Mesothelial cell of epicardium (in vitro differentiated cells): ENCODE data around the gene FUT3. TPM values are rescaled to one million over a fixed set of nuclear protein-coding genes. Genes with fewer than 3 reads are reported as not detected.

ENCODE experiments used
- DNase-seq, 2 experiments: peaks; one replicate each; pipeline ENCODE4 v3.0.0; 2021; ENCODE audit warnings: low spot score in 2 of 2; ENCODE audit not compliant: unreplicated experiment in 2 of 2
- H3K27ac Mint-ChIP-seq: 2 replicates; pipeline ENCODE4 v1.8.0; 2021; ENCODE audit warnings: mixed read lengths
- H3K27me3 Mint-ChIP-seq: 2 replicates; pipeline ENCODE4 v1.8.0; 2021; ENCODE audit warnings: low read depth, mixed read lengths
- H3K36me3 Mint-ChIP-seq: 2 replicates; pipeline ENCODE4 v1.8.0; 2021; ENCODE audit warnings: mixed read lengths
- H3K4me1 Mint-ChIP-seq: 2 replicates; pipeline ENCODE4 v1.8.0; 2021; ENCODE audit warnings: mixed read lengths
- H3K4me3 Mint-ChIP-seq: 2 replicates; pipeline ENCODE4 v1.8.0; 2021; ENCODE audit warnings: mild to moderate bottlenecking, moderate library complexity, mixed read lengths
- H3K9me3 Mint-ChIP-seq: 2 replicates; pipeline ENCODE4 v1.8.0; 2021; ENCODE audit warnings: mixed read lengths
- total RNA-seq: library from RNA; stranded (reverse); gene quantifications from 3 replicates; pipeline ENCODE4 v1.2.1, GENCODE V29; 2021
- TF ChIP-seq, protein P1 (sequence below): fragments of 200-600 bp; sonication (generic); IDR thresholded peaks from one replicate; pipeline ENCODE4 v1.5.0; 2021; ENCODE audit warnings: antibody characterized with exemption; ENCODE audit not compliant: unreplicated experiment

The FUT3 gene
- total RNA-seq, 1 donor from 2014 or later, result 0.49 TPM

DNA sequence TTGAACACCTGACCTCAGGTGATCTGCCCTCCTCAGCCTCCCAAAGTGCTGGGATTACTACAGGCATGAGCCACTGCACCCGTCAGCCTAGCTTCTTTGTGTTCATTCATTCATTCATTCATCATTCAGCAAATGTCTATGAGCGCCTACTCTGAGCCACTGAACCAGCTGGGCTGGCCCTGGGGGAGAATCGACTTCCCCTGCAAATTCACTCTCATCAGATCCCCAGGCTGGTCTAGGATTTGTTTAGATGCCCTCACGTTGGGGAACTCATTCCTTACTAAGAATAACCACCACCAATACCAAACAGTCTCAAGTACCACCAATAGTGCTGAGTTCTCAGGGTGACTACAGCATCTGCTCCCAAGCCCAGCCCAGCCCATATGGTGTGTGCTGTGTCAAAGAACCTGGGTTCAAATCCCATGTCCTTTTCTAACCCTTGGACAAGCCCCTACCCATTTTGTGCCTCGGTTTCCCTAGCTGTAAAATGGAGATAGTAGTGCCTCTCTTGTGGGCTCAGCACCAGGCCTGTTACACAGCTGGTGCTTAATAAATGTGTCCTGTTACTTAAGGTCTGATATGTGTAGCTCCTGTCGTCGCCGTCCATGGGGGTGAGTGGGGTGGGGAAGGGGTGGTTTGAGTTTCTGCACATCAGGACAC is 29.6 kb downstream of the FUT3 start:
- no peak for DNase-seq
- peaks cover 14% of the 10 kb centered on the region for H3K27me3 Mint-ChIP-seq
- H3K27ac Mint-ChIP-seq, result no peak overlapping the region
- no peaks in the 10 kb centered on the region for H3K36me3 Mint-ChIP-seq
- H3K4me3 Mint-ChIP-seq, result no peak overlapping the region
- TF ChIP-seq, protein P1, sequence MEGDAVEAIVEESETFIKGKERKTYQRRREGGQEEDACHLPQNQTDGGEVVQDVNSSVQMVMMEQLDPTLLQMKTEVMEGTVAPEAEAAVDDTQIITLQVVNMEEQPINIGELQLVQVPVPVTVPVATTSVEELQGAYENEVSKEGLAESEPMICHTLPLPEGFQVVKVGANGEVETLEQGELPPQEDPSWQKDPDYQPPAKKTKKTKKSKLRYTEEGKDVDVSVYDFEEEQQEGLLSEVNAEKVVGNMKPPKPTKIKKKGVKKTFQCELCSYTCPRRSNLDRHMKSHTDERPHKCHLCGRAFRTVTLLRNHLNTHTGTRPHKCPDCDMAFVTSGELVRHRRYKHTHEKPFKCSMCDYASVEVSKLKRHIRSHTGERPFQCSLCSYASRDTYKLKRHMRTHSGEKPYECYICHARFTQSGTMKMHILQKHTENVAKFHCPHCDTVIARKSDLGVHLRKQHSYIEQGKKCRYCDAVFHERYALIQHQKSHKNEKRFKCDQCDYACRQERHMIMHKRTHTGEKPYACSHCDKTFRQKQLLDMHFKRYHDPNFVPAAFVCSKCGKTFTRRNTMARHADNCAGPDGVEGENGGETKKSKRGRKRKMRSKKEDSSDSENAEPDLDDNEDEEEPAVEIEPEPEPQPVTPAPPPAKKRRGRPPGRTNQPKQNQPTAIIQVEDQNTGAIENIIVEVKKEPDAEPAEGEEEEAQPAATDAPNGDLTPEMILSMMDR, result no peak
- no peaks in the 10 kb centered on the region for H3K4me1 Mint-ChIP-seq
- no peaks in the 10 kb centered on the region for H3K9me3 Mint-ChIP-seq

DNA sequence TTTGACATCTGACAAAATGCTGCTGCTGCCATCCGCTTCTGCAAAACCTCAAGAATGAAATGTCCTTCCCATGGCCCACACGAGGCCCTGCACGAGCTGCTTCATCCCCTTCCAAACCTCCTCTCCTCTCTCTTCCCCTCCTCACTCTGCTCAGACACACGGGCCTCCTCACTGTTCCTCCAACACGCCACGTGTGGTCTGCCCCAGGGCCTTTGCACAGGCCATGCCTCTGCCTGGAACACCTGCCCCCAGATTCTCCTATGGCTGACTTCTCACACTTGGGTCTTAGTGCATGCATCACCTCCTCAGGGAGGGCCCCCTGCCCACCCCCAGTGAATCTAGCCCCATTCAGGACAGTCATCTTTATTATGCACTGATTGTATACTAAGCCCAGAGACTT is 30.5 kb downstream of the FUT3 start:
- no peaks in the 10 kb centered on the region for H3K9me3 Mint-ChIP-seq
- TF ChIP-seq, protein P1, result no peak
- no peak overlapping the region for H3K4me3 Mint-ChIP-seq
- DNase-seq, result no peak
- no peaks in the 10 kb centered on the region for H3K36me3 Mint-ChIP-seq
- peaks cover 21% of the 10 kb centered on the region for H3K27me3 Mint-ChIP-seq
- H3K27ac Mint-ChIP-seq, result no peak overlapping the region
- H3K4me1 Mint-ChIP-seq, result no peaks in the 10 kb centered on the region

DNA sequence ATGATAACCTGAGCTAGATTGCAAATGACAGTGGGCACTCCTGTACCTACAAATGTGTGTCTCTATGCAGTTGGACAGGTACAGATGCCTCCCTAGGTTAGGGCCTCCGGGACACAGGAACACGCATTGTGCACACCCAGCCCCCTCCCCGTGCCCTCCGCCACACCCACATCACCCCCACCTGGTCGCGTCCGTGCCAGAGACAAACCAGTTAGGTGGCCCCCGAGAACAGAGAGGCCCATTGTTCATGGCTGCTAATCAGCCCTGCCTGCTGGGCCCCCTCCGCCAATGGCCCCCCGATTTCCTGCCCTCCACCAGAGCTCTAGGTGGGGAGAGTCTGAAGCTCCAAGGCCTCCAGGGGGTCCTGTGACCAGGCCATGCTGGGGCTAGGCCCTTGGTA is 32.7 kb downstream of the FUT3 start:
- H3K4me1 Mint-ChIP-seq, result no peaks in the 10 kb centered on the region
- H3K27ac Mint-ChIP-seq, result no peak overlapping the region
- DNase-seq, result no peak
- H3K4me3 Mint-ChIP-seq, result no peak overlapping the region
- TF ChIP-seq, protein P1, result no peak
- no peaks in the 10 kb centered on the region for H3K9me3 Mint-ChIP-seq
- no peaks in the 10 kb centered on the region for H3K36me3 Mint-ChIP-seq
- H3K27me3 Mint-ChIP-seq, result peaks cover 28% of the 10 kb centered on the region

DNA sequence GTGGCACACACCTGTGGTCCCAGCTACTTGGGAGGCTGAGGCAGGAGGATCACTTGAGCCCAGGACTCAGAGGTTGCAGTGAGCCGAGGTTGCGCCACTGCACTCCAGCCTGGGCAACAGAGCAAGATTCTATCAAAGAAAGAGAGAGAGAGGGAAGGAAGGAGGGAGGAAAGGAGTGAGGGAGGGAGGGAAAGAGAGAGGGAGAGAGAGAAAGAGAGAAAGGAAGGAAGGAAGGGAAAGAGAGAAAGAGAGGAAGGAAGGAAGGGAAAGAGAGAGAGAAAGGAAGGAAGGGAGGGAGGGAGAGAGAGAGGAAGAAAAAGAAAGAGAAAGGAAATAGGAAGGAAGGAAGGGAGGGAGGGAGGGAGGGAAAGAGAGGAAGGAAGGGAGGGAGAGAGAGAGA is 34.0 kb downstream of the FUT3 start:
- H3K9me3 Mint-ChIP-seq, result no peaks in the 10 kb centered on the region
- no peak for DNase-seq
- no peaks in the 10 kb centered on the region for H3K4me1 Mint-ChIP-seq
- no peak overlapping the region for H3K27ac Mint-ChIP-seq
- no peaks in the 10 kb centered on the region for H3K36me3 Mint-ChIP-seq
- H3K27me3 Mint-ChIP-seq, result peaks cover 28% of the 10 kb centered on the region
- no peak overlapping the region for H3K4me3 Mint-ChIP-seq
- TF ChIP-seq, protein P1, result no peak

DNA sequence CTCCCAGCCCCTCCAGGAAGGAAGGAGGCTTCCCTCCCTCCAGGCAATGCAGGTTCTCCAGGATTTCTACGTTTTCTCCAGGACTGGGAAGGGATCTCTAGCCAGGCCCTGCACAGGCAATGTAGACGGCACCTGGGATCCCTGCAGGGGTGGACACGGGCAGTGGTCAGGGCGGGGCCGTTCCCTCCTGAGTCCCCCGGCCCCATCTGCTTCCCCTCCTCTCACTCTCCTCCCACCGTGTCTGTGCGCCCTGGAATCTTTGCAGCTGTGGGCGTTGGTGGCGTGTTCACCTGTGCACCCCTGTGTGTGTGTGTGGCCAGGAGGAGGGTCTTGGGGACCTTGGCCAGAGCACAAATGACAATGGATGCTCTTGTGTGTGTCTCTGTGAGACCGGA is 36.4 kb downstream of the FUT3 start:
- H3K4me3 Mint-ChIP-seq, result no peak overlapping the region
- DNase-seq, result no peak
- H3K27ac Mint-ChIP-seq, result no peak overlapping the region
- H3K9me3 Mint-ChIP-seq, result no peaks in the 10 kb centered on the region
- no peaks in the 10 kb centered on the region for H3K4me1 Mint-ChIP-seq
- H3K36me3 Mint-ChIP-seq, result no peaks in the 10 kb centered on the region
- TF ChIP-seq, protein P1, result no peak
- peaks cover 24% of the 10 kb centered on the region for H3K27me3 Mint-ChIP-seq
